K562 (cell line): Measurements from ENCODE around the gene CNNM3. TPM values are rescaled to one million over a fixed set of nuclear protein-coding genes. Genes with fewer than 3 reads are reported as not detected.
A peak's percentile ranks its signal among the peaks of the same experiment; 100 is the strongest.

Experiments used
- ATAC-seq: fragments of 200-7000 bp; cut with Tn5 transposase; 3 replicates; pipeline ENCODE4 v1.9.1; 2020; ENCODE audit warnings: moderate library complexity
- BruUV-seq: library from RNA; stranded (reverse); fragments of 400-500 nt; replicated peaks from 2 replicates; lab custom pipeline; 2021; lab: Mats Ljungman, UMichigan
- CTCF ChIA-PET: fragments of 300-600 bp; formaldehyde crosslinking; extraction: SDS; loops from one replicate; lab custom pipeline; 2021; ENCODE audit warnings: low intra/inter-chr PET ratio; lab: Yijun Ruan, JAX
- POLR2A ChIA-PET: fragments of 300-600, 350-650 bp; sonication (Branson Sonifier 250); formaldehyde crosslinking; extraction: SDS; loops from one replicate; lab custom pipeline; 2021; ENCODE audit warnings: antibody characterized with exemption, inconsistent platforms; lab: Yijun Ruan, JAX
- DNase-seq, 4 experiments: peaks; one replicate each; pipeline versions ENCODE4 v3.0.0 to v3.0.0-alpha.2; 2011 to 2018; ENCODE audit warnings: low spot score in 3 of 4, mixed read lengths in 3 of 4; ENCODE audit errors: extremely low read depth in 1 of 4
- FAIRE-seq: peaks from 2 replicates; lab custom pipeline; 2011; peaks lifted over from hg19 to GRCh38; lab: Jason Lieb, UNC
- H2AFZ ChIP-seq: 2 replicates; pipeline ENCODE4 v1.6.0; 2011; ENCODE audit warnings: low read depth, low read length, control low read depth, inconsistent platforms
- H3K27ac ChIP-seq: fragments of 200-600 bp; 3 replicates; pipeline ENCODE4 v1.8.0; 2011; ENCODE audit warnings: low read depth, mild to moderate bottlenecking, control low read depth, inconsistent platforms, low read length, moderate library complexity, mixed read lengths; ENCODE audit errors: extremely low read depth
- H3K27me3 ChIP-seq, 2 experiments: fragments of 300-600 bp in 1 of 2; 2 replicates in 1 of 2; 3 replicates in 1 of 2; pipeline versions ENCODE4 v1.6.0 to v1.8.0; 2011; ENCODE audit warnings: inconsistent platforms in 2 of 2, low read length in 2 of 2, mild to moderate bottlenecking in 1 of 2, mixed read lengths in 1 of 2, moderate library complexity in 1 of 2; ENCODE audit not compliant: control insufficient read depth in 2 of 2, insufficient read depth in 2 of 2
- H3K36me3 ChIP-seq: fragments of 300-600 bp; 3 replicates; pipeline ENCODE4 v1.8.0; 2011; ENCODE audit warnings: mild to moderate bottlenecking, low read length, inconsistent platforms; ENCODE audit not compliant: control insufficient read depth, insufficient read depth
- H3K4me1 ChIP-seq, 2 experiments: fragments of 200-600 bp in 1 of 2; replicated peaks in 1 of 2; 2 replicates in 1 of 2; 3 replicates in 1 of 2; pipeline versions ENCODE4 v1.5.1 to v1.8.0; 2011; ENCODE audit warnings: inconsistent platforms in 2 of 2, low read length in 2 of 2, mild to moderate bottlenecking in 1 of 2, mixed read lengths in 1 of 2, moderate library complexity in 1 of 2; ENCODE audit not compliant: control insufficient read depth in 2 of 2, insufficient read depth in 2 of 2
- H3K4me2 ChIP-seq: 2 replicates; pipeline ENCODE4 v1.6.1; 2011; ENCODE audit warnings: low read length, control low read depth, inconsistent platforms, mixed read lengths; ENCODE audit not compliant: insufficient read depth
- H3K4me3 ChIP-seq: fragments of 200-600 bp; sonication (generic), shearing (Covaris generic); 2 replicates; pipeline ENCODE4 v1.5.1; 2016; ENCODE audit warnings: control low read depth, inconsistent platforms
- H3K79me2 ChIP-seq: fragments of 200-600 bp; 3 replicates; pipeline ENCODE4 v1.8.0; 2011; ENCODE audit warnings: low read length, inconsistent platforms; ENCODE audit not compliant: control insufficient read depth, insufficient read depth
- H3K9ac ChIP-seq, 2 experiments: 2 replicates each; pipeline versions ENCODE4 v1.6.0 to v1.6.1; 2011; ENCODE audit warnings: low read depth in 2 of 2, low read length in 2 of 2, control low read depth in 1 of 2, inconsistent platforms in 1 of 2, mild to moderate bottlenecking in 1 of 2, mixed read lengths in 1 of 2; ENCODE audit not compliant: insufficient read depth in 1 of 2
- H3K9me1 ChIP-seq: one replicate; pipeline ENCODE4 v1.6.0; 2011; ENCODE audit warnings: inconsistent platforms, mild to moderate bottlenecking, low read length, moderate library complexity; ENCODE audit not compliant: control insufficient read depth, insufficient read depth
- H3K9me3 ChIP-seq: replicated peaks from 2 replicates; pipeline ENCODE4 v1.5.1; 2011; ENCODE audit warnings: low read depth, low read length, inconsistent platforms; ENCODE audit not compliant: control insufficient read depth, insufficient read depth
- H4K20me1 ChIP-seq: replicated peaks from 2 replicates; pipeline ENCODE4 v1.6.1; 2011; ENCODE audit warnings: low read length, inconsistent platforms, mixed read lengths; ENCODE audit not compliant: control insufficient read depth, insufficient read depth
- BRD4 ChIP-seq: fragments of 200-600 bp; sonication (generic); IDR thresholded peaks from 2 replicates; pipeline ENCODE4 v1.6.1; 2017; ENCODE audit warnings: inconsistent platforms
- CEBPG ChIP-seq, 3 experiments: fragments of 200-800 bp in 1 of 3; sonication (Bioruptor generic) in 1 of 3; sonication (generic) in 1 of 3; formaldehyde crosslinking in 1 of 3; IDR thresholded peaks in 2 of 3; conservative IDR thresholded peaks in 1 of 3; 2 replicates each; pipeline versions ENCODE4 v1.6.1 to v1.8.0; 2016 to 2022; ENCODE audit warnings: missing compliant biosample characterization in 2 of 3, missing genetic modification characterization in 2 of 3, mild to moderate bottlenecking in 1 of 3, missing genetic modification reagents in 1 of 3
- GABPB2 ChIP-seq: fragments of 250-450 bp; sonication (Bioruptor Pico); conservative IDR thresholded peaks from 2 replicates; pipeline ENCODE4 v1.5.1; 2021; ENCODE audit warnings: mild to moderate bottlenecking
- ZNF316 ChIP-seq: fragments of 450-650 bp; IDR thresholded peaks from 2 replicates; pipeline ENCODE4 v1.6.1; 2016
- ZNF830 ChIP-seq: fragments of 250-450 bp; sonication (Bioruptor Pico); IDR thresholded peaks from 2 replicates; pipeline ENCODE4 v1.5.0; 2021; ENCODE audit warnings: mild to moderate bottlenecking
- WGBS: fragments of 100-300 bp; shearing (Covaris generic); methylation state at CpG from one replicate; pipeline ENCODE4 v1.1.6; 2016; ENCODE audit warnings: low coverage, mixed read lengths; ENCODE audit not compliant: insufficient coverage; ENCODE audit errors: missing lambda C conversion rate; 5-methylcytosine and 5-hydroxymethylcytosine counted together
- in situ Hi-C: fragments of 300-500 bp; cut with MboI; formaldehyde crosslinking; loops from 4 replicates; pipeline ENCODE4 v1.15.0; 2018; ENCODE audit warnings: inconsistent platforms, mixed read lengths
- intact Hi-C: fragments of 100-400 bp; cut with micrococcal nuclease; formaldehyde crosslinking; loops from 2 replicates; pipeline ENCODE4 v1.14.2; 2022
- polyA plus RNA-seq, 8 experiments: library from polyadenylated mRNA; depleted of rRNA in 4 of 8; stranded (reverse) in 5 of 8; unstranded in 3 of 8; fragments of >200 nt; fragmentation: Nextera tagmentation in 2 of 8; fragmentation: Illumina TruSeq in 1 of 8; extraction: Ambion mirVana in 2 of 8; extraction: Trizol in 1 of 8; gene quantifications; 2 replicates each; pipeline versions ENCODE4 v1.2.1 to v1.2.3, GENCODE V29; 2011 to 2014; ENCODE audit warnings: inconsistent platforms in 1 of 8, missing spikeins in 1 of 8
- total RNA-seq, 7 experiments: library from RNA; depleted of rRNA in 6 of 7; stranded (reverse); fragments of >200 nt in 6 of 7; fragmentation: Illumina TruSeq in 2 of 7; extraction: Trizol in 2 of 7; gene quantifications; 2 replicates each; pipeline versions ENCODE4 v1.2.1 to v1.2.3, GENCODE V29; 2011 to 2021; ENCODE audit warnings: low replicate concordance in 1 of 7
- TF ChIP-seq, protein P1 (sequence below): fragments of 450-650 bp; IDR thresholded peaks from 2 replicates; pipeline ENCODE4 v1.6.1; 2016; ENCODE audit warnings: antibody characterized with exemption
- TF ChIP-seq, protein P2 (sequence below): fragments of 250-450 bp; sonication (Bioruptor Pico); IDR thresholded peaks from 2 replicates; pipeline ENCODE4 v1.5.0; 2021; ENCODE audit warnings: mild to moderate bottlenecking, borderline replicate concordance
- TF ChIP-seq, protein P3 (sequence below), 2 experiments: fragments of 450-650 bp; formaldehyde crosslinking in 1 of 2; IDR thresholded peaks; 2 replicates each; pipeline versions ENCODE4 v1.4.0 to v1.6.1; 2014 to 2020; ENCODE audit warnings: mild to moderate bottlenecking in 2 of 2, borderline replicate concordance in 1 of 2, low read depth in 1 of 2

Gene CNNM3
- total and polyA plus RNA-seq, 9 of the 15 experiments (the other 6 are each of a cell fraction or from before 2014, with no cell fraction given): 1.4 to 16.9 (median 6.5) TPM

DNA sequence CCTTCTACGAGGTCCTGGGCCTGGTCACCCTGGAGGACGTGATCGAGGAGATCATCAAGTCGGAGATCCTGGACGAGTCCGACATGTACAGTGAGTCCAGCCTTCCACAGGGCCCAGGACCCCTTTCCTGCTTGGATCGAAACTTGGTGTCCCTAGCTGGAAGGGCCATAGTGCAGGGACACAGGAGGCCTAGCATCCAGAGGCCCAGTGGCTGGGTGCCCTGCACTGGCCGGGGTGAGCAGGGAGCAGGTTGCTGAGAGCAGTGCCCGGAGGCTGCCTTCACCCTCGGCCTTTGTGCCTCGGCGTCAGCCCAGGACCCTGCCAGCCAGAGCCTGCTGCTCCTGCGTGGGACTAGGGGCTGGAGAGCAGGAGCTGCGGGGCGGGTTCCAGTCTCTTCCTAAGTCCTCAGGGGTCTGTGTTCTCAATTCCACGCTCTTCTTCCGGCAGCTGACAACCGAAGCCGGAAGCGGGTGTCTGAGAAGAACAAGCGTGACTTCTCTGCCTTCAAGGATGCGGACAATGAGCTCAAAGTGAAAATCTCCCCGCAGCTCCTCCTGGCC, 18.9 kb upstream of the CNNM3 start:
- ChIA-PET POLR2A (interaction anchor here (0.6 kb wide), 1 partner anchor 10 kb away, joined by 3 read pairs; no protein-coding TSS in a partner anchor), CTCF (no interaction called here)
- Histone ChIP-seq H3K36me3 (peaks cover 25% of the 10 kb centered on the region; the same call in 2 of the 3 replicates), H3K4me1 (peaks cover 0 to 13% of the 10 kb centered on the region in 2 experiments; a peak in 2 of 5 replicates), H3K9me3 (no peaks in the 10 kb centered on the region), H3K9ac (peak overlapping the region in 1 of 2 experiments; percentile 53; a peak in 2 of 4 replicates), H3K79me2 (no peaks in the 10 kb centered on the region), H3K27me3 (no peaks in the 10 kb centered on the region), H4K20me1 (no peaks in the 10 kb centered on the region), H3K9me1 (no peaks in the 10 kb centered on the region), H2AFZ (no peak overlapping the region), H3K27ac (no peak overlapping the region), H3K4me3 (no peak overlapping the region), H3K4me2 (no peak overlapping the region)
- FAIRE-seq: no peak
- in situ Hi-C loops: no loop called here
- no TSS peak for BruUV-seq
- 72% methylated on average over 23 of the region's 23 CpGs for WGBS
- no peak for ATAC-seq
- intact Hi-C loops: no loop called here
- DNase-seq: no peak
- TF ChIP-seq ZNF316 (no peak), CEBPG (CRISPR knock-in tag; IDR thresholded peaks at IDR 0.05) (no peak), CEBPG (tag; conservative IDR thresholded peaks at IDR 0.05 in 1 of 2, IDR thresholded peaks at IDR 0.05 in 1 of 2) (no peak), ZNF830 (no peak), GABPB2 (CRISPR knock-in tag) (no peak), BRD4 (no peak)
- TF ChIP-seq, protein P1, sequence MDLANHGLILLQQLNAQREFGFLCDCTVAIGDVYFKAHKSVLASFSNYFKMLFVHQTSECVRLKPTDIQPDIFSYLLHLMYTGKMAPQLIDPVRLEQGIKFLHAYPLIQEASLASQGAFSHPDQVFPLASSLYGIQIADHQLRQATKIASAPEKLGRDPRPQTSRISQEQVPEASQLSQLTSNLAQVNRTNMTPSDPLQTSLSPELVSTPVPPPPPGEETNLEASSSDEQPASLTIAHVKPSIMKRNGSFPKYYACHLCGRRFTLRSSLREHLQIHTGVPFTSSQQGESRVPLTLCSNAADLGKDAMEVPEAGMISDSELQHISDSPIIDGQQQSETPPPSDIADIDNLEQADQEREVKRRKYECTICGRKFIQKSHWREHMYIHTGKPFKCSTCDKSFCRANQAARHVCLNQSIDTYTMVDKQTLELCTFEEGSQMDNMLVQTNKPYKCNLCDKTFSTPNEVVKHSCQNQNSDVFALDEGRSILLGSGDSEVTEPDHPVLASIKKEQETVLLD: no peak
- TF ChIP-seq, protein P2, sequence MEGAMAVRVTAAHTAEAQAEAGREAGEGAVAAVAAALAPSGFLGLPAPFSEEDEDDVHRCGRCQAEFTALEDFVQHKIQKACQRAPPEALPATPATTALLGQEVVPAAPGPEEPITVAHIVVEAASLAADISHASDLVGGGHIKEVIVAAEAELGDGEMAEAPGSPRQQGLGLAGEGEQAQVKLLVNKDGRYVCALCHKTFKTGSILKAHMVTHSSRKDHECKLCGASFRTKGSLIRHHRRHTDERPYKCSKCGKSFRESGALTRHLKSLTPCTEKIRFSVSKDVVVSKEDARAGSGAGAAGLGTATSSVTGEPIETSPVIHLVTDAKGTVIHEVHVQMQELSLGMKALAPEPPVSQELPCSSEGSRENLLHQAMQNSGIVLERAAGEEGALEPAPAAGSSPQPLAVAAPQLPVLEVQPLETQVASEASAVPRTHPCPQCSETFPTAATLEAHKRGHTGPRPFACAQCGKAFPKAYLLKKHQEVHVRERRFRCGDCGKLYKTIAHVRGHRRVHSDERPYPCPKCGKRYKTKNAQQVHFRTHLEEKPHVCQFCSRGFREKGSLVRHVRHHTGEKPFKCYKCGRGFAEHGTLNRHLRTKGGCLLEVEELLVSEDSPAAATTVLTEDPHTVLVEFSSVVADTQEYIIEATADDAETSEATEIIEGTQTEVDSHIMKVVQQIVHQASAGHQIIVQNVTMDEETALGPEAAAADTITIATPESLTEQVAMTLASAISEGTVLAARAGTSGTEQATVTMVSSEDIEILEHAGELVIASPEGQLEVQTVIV (CRISPR knock-in tag): no peak
- TF ChIP-seq, protein P3, sequence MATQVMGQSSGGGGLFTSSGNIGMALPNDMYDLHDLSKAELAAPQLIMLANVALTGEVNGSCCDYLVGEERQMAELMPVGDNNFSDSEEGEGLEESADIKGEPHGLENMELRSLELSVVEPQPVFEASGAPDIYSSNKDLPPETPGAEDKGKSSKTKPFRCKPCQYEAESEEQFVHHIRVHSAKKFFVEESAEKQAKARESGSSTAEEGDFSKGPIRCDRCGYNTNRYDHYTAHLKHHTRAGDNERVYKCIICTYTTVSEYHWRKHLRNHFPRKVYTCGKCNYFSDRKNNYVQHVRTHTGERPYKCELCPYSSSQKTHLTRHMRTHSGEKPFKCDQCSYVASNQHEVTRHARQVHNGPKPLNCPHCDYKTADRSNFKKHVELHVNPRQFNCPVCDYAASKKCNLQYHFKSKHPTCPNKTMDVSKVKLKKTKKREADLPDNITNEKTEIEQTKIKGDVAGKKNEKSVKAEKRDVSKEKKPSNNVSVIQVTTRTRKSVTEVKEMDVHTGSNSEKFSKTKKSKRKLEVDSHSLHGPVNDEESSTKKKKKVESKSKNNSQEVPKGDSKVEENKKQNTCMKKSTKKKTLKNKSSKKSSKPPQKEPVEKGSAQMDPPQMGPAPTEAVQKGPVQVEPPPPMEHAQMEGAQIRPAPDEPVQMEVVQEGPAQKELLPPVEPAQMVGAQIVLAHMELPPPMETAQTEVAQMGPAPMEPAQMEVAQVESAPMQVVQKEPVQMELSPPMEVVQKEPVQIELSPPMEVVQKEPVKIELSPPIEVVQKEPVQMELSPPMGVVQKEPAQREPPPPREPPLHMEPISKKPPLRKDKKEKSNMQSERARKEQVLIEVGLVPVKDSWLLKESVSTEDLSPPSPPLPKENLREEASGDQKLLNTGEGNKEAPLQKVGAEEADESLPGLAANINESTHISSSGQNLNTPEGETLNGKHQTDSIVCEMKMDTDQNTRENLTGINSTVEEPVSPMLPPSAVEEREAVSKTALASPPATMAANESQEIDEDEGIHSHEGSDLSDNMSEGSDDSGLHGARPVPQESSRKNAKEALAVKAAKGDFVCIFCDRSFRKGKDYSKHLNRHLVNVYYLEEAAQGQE (IDR thresholded peaks at IDR 0.05; ENCODE audit: borderline replicate concordance): no peak
- TF ChIP-seq, protein P3 (CRISPR knock-in tag; IDR thresholded peaks at IDR 0.05; ENCODE audit: low read depth): no peak
